ENCODE results near the gene NIP7.

NIP7 gene

DNA sequence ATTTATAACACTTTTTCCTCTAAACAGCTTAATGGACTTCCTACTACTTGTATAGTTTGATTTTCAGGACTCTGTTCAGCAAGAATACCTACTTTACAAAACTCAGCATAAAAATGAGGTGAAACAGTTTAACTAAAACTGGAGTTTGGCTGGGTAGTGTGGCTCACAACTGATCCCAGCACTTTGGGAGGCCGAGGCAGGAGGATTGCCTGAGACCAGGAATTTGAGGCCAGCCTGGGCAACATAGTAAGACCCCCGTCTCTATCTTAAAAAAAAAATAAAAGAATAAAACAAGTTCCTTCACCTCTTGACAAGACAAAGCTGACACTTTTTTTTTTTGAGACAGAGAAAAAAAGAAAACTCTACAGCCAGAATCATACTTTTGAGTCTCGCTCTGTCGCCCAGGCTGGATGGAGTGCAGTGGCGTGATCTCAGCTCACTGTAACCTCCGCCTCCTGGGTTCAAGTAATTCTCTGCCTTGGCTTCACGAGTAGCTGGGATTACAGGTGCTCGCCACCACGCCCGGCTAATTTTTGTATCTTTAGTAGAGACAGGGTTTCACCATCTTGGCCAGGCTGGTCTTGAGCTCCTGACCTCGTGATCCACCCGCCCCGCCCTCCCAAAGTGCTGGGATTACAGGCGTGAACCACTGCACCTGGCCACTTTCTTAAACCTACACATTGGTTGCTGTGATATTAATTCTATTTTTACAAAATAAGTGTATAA is 11.8 kb upstream of the NIP7 start:
- DNase-seq (ENCODE audit: low spot score): no peak
- in situ Hi-C loops (cut with MboI; ENCODE audit: low sequenced_read_pairs, unreplicated experiment): no loop called here
- TF ChIP-seq, protein P1, sequence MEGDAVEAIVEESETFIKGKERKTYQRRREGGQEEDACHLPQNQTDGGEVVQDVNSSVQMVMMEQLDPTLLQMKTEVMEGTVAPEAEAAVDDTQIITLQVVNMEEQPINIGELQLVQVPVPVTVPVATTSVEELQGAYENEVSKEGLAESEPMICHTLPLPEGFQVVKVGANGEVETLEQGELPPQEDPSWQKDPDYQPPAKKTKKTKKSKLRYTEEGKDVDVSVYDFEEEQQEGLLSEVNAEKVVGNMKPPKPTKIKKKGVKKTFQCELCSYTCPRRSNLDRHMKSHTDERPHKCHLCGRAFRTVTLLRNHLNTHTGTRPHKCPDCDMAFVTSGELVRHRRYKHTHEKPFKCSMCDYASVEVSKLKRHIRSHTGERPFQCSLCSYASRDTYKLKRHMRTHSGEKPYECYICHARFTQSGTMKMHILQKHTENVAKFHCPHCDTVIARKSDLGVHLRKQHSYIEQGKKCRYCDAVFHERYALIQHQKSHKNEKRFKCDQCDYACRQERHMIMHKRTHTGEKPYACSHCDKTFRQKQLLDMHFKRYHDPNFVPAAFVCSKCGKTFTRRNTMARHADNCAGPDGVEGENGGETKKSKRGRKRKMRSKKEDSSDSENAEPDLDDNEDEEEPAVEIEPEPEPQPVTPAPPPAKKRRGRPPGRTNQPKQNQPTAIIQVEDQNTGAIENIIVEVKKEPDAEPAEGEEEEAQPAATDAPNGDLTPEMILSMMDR (IDR thresholded peaks at IDR 0.05; ENCODE audit: borderline replicate concordance, control extremely low read depth, extremely low read depth, insufficient read depth, missing control alignments): no peak

DNA sequence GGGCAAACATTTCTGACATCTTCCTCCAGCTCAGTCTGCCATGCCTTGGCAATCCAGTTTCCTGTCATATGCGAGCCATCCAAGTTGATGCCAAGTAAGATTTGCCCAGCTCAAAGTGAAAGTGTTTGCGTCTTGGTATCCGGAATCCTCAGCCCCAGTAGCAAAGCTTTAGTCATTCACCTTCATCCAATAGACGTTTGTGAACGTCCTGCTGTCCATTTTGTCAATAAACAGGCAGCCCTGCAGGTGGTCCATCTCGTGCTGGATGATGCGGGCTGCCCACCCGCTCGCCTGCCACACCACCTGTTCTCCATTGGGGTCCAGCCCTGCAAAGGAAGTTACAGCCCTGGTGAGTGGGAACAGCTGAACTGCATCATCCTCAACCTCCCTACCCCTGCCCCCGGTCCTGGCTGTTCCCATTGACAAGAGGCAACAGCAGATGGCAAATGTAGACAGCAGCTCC is 10.7 kb upstream of the NIP7 start:
- TF ChIP-seq, protein P1 (IDR thresholded peaks at IDR 0.05; ENCODE audit: borderline replicate concordance, control extremely low read depth, extremely low read depth, insufficient read depth, missing control alignments): no peak
- in situ Hi-C loops (cut with MboI; ENCODE audit: low sequenced_read_pairs, unreplicated experiment): no loop called here
- DNase-seq (ENCODE audit: low spot score): no peak

DNA sequence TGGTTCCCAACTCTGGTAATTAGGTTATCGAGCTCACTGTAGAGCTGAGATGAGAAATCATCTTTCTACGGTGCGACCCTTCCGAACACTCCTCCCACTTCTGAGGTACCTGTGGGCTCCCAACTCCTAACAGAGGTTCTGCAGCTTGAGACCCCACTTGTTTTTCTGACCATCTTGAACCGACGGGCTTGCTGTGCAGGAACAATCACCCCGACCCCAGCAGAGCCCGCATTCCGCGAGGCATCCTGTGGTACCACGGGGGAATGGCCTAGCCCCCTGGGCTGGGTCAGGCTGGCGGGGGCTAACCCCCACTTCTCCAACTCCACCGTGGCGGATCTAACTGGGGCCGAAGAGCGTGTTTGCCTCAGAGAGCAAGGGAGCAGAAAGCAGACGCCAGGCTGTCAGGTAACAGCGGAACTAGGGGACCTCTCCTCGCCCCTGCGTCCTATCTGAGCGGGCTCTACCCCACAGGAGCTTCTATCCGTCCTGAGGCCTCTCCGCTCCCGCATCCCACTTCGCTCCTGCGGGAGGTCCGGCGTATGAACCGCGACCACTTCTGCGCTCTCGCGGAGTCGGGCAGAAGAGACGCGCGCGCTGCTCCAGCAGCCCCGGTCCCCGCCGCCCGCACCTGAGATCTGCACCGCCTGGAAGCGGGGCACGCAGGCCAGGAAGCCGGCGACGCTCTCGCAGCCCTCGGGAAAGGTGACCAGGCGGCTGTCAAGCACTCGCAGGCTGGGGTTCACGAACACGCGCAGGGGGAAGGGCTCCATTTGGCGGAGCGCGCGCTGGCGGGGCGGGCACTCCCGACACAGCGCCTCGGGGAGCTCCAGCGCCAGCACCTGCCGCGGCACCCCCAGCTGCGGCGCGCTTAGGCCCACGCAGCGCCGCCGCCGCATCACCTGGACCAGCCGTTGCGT is 9.9 kb upstream of the NIP7 start:
- in situ Hi-C loops (cut with MboI; ENCODE audit: low sequenced_read_pairs, unreplicated experiment): no loop called here
- TF ChIP-seq, protein P1 (IDR thresholded peaks at IDR 0.05; ENCODE audit: borderline replicate concordance, control extremely low read depth, extremely low read depth, insufficient read depth, missing control alignments): no peak
- peak; percentile 74 for DNase-seq (ENCODE audit: low spot score)

DNA sequence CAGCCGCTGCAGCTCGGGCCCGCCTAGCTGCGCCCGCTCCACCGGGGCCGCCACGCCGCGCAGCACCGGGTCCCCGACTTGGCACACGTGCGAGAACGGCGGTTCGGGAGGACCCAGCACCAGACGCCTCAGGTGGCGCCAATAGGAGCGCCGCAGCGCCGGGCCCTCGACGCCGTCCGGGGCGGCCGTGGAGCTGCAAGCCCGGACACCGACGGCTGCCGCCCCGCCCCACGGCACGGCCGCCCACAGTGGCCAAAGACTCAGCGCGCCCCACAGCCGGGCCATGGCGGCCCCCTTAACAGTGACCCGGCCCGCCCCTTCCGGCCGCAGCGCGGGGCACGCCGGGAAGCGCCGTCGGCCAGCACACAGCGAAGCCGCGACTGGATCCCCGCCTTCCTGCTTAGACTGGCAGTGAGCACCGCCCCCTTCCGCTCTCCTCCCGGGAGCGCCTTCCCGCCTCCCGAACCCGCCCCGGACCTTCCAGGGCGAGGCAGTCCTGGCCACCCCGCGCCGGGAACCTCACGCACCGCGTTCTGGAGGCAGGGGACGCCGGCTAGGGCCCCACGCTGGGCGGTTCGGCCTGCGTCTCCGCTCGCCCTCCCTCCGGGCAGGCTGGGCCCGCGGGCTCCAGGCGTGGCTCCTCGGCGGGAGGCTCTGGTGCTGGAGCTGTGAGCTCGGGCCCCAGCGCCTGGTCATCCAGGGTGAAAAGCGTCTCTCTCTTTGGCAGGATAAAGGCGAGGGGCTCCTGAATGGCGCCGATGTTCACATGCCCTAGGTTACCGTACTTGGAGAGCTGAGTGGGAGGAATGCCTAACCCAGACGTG is 9.1 kb upstream of the NIP7 start, which contains the start of gene PDF:
PDF (minus strand) TSS at position 303 of the 824 bp plus-strand sequence; CDS start at position 285, 18 bp downstream.
- TF ChIP-seq, protein P1 (IDR thresholded peaks at IDR 0.05; ENCODE audit: borderline replicate concordance, control extremely low read depth, extremely low read depth, insufficient read depth, missing control alignments): peak; percentile 5
- in situ Hi-C loops (cut with MboI; ENCODE audit: low sequenced_read_pairs, unreplicated experiment): no loop called here
- peak; percentile 95 for DNase-seq (ENCODE audit: low spot score)

DNA sequence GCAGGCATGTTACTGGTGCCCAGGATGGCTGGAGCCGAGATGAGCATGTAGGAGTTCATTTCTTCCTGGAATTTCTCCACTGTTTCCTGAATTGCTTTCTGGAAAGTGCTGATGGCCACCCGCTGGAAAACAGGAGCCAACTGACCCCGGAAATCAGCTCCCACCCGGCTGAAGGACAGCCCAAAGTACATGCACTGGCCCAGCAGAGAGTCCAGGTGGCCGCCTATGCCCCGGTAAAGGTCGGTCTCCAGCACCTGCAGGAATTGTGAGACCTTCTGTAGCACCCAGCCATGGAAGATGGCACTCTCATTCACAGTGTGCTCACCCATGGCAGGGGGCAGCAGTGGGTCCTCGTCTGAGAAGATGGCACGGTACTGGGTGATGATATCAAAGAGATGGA is 4.9 kb upstream of the NIP7 start:
- TF ChIP-seq, protein P1 (IDR thresholded peaks at IDR 0.05; ENCODE audit: borderline replicate concordance, control extremely low read depth, extremely low read depth, insufficient read depth, missing control alignments): no peak
- no peak for DNase-seq (ENCODE audit: low spot score)
- in situ Hi-C loops (cut with MboI; ENCODE audit: low sequenced_read_pairs, unreplicated experiment): no loop called here

Data from GM13976 (cell line).